ENCODE results near the gene PTPRN2.

Gene PTPRN2

GRCh38 chr7:158450476-158451124 lies 137.0 kb downstream of the PTPRN2 start:
- H3K9me3 ChIP-seq (ENCODE audit: control insufficient read depth in 5 of 5, low read length in 5 of 5) = peaks cover 0 to 11% (median under 1%) of the 10 kb centered on the region in 5 donors
- no peak overlapping the region for H3K9ac ChIP-seq (ENCODE audit: low read length in 5 of 5)
- H3K4me1 ChIP-seq (ENCODE audit: control insufficient read depth in 5 of 5, insufficient read depth in 5 of 5, low read length in 5 of 5) = no peaks in the 10 kb centered on the region
- no peak overlapping the region for H3K4me3 ChIP-seq (ENCODE audit: low read depth in 1 of 5, low read length in 5 of 5)
- H3K36me3 ChIP-seq (ENCODE audit: control insufficient read depth in 5 of 5, insufficient read depth in 5 of 5, low read length in 5 of 5) = no peaks in the 10 kb centered on the region
- peaks cover 0 to 10% (median 2%) of the 10 kb centered on the region in 5 donors for H3K27me3 ChIP-seq (ENCODE audit: control insufficient read depth in 5 of 5, insufficient read depth in 4 of 5, low read length in 5 of 5)
- H3K27ac ChIP-seq (ENCODE audit: low read depth, low read length) = no peak overlapping the region

DNA sequence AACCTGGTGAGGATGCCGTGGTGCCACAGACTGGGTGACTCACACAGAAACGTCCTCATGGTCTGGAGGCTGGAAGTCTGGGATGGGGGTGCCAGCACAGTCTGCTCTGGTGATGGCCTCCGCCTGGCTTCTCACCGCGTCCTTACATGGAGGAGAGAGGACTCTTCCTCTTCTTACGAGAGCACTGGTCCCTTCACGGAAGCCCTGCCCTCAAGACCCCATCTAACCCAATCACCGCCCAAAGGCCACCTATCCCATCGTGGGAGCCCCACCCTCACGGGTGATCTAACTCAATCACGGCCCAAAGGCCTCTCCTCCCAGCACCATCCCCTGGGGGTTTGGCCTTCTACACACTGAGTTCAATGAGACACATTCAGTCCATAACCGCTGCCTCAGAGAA lies 137.7 kb downstream of the PTPRN2 start:
- Histone ChIP-seq H3K4me1 (ENCODE audit: control insufficient read depth in 5 of 5, insufficient read depth in 5 of 5, low read length in 5 of 5) (no peaks in the 10 kb centered on the region), H3K27ac (ENCODE audit: low read depth, low read length) (no peak overlapping the region), H3K9me3 (ENCODE audit: control insufficient read depth in 5 of 5, low read length in 5 of 5) (peaks cover 0 to 10% (median 0%) of the 10 kb centered on the region in 5 donors), H3K9ac (ENCODE audit: low read length in 5 of 5) (no peak overlapping the region), H3K4me3 (ENCODE audit: low read depth in 1 of 5, low read length in 5 of 5) (no peak overlapping the region), H3K36me3 (ENCODE audit: control insufficient read depth in 5 of 5, insufficient read depth in 5 of 5, low read length in 5 of 5) (no peaks in the 10 kb centered on the region), H3K27me3 (ENCODE audit: control insufficient read depth in 5 of 5, insufficient read depth in 4 of 5, low read length in 5 of 5) (peaks cover 0 to 12% (median 3%) of the 10 kb centered on the region in 5 donors)

DNA sequence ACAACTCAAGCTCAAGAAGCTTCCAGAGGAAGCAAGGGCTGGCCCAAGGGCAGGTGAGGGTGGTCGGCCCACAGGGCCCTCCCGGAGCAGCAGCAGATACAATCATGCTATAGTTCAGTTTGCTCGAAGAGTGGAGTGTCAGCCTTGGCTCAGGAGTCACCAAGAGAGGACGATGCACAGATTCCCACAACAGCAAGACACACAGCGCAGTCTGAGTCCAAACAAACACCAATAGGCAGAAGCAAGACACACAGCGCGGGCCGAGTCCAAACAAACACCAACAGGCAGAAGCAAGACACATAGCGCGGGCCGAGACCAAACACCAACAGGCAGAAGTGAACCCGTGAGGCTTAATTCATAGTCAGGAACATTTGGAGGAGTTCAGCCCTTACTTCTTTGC lies 138.4 kb downstream of the PTPRN2 start:
- no peak overlapping the region for H3K9ac ChIP-seq (ENCODE audit: low read length in 5 of 5)
- peaks cover 0 to 5% (median 0%) of the 10 kb centered on the region in 5 donors for H3K9me3 ChIP-seq (ENCODE audit: control insufficient read depth in 5 of 5, low read length in 5 of 5)

GRCh38 chr7:158448430-158449100 lies 139.1 kb downstream of the PTPRN2 start:
- H3K9ac ChIP-seq (ENCODE audit: low read length in 5 of 5) = no peak overlapping the region
- H3K9me3 ChIP-seq (ENCODE audit: control insufficient read depth in 5 of 5, low read length in 5 of 5) = peaks cover 0 to 5% (median 0%) of the 10 kb centered on the region in 5 donors
- H3K4me3 ChIP-seq (ENCODE audit: low read depth in 1 of 5, low read length in 5 of 5) = no peak overlapping the region
- H3K36me3 ChIP-seq (ENCODE audit: control insufficient read depth in 5 of 5, insufficient read depth in 5 of 5, low read length in 5 of 5) = no peaks in the 10 kb centered on the region
- H3K27ac ChIP-seq (ENCODE audit: low read depth, low read length) = no peak overlapping the region
- peaks cover 0 to 13% (median 6%) of the 10 kb centered on the region in 5 donors for H3K27me3 ChIP-seq (ENCODE audit: control insufficient read depth in 5 of 5, insufficient read depth in 4 of 5, low read length in 5 of 5)
- H3K4me1 ChIP-seq (ENCODE audit: control insufficient read depth in 5 of 5, insufficient read depth in 5 of 5, low read length in 5 of 5) = no peaks in the 10 kb centered on the region

More for the DNA sequence above, 138.4 kb downstream of the PTPRN2 start:
- Histone ChIP-seq H3K36me3 (ENCODE audit: control insufficient read depth in 5 of 5, insufficient read depth in 5 of 5, low read length in 5 of 5) (no peaks in the 10 kb centered on the region), H3K27ac (ENCODE audit: low read depth, low read length) (no peak overlapping the region), H3K4me3 (ENCODE audit: low read depth in 1 of 5, low read length in 5 of 5) (no peak overlapping the region), H3K27me3 (ENCODE audit: control insufficient read depth in 5 of 5, insufficient read depth in 4 of 5, low read length in 5 of 5) (peaks cover 0 to 15% (median 6%) of the 10 kb centered on the region in 5 donors), H3K4me1 (ENCODE audit: control insufficient read depth in 5 of 5, insufficient read depth in 5 of 5, low read length in 5 of 5) (no peaks in the 10 kb centered on the region)

- Histone ChIP-seq H3K4me3 (ENCODE audit: low read depth in 1 of 5, low read length in 5 of 5) (no peak overlapping the region), H3K4me1 (ENCODE audit: control insufficient read depth in 5 of 5, insufficient read depth in 5 of 5, low read length in 5 of 5) (no peaks in the 10 kb centered on the region), H3K27ac (ENCODE audit: low read depth, low read length) (no peak overlapping the region), H3K36me3 (ENCODE audit: control insufficient read depth in 5 of 5, insufficient read depth in 5 of 5, low read length in 5 of 5) (no peaks in the 10 kb centered on the region), H3K27me3 (ENCODE audit: control insufficient read depth in 5 of 5, insufficient read depth in 4 of 5, low read length in 5 of 5) (peaks cover 0 to 13% (median 6%) of the 10 kb centered on the region in 5 donors), H3K9ac (ENCODE audit: low read length in 5 of 5) (no peak overlapping the region), H3K9me3 (ENCODE audit: control insufficient read depth in 5 of 5, low read length in 5 of 5) (peaks cover 0 to 5% (median 0%) of the 10 kb centered on the region in 5 donors)
Measured at GRCh38 chr7:158447506-158448171, 140.0 kb downstream of the PTPRN2 start.

GRCh38 chr7:158447151-158447505 lies 140.5 kb downstream of the PTPRN2 start:
- H3K9ac ChIP-seq (ENCODE audit: low read length in 5 of 5) = no peak overlapping the region
- H3K27me3 ChIP-seq (ENCODE audit: control insufficient read depth in 5 of 5, insufficient read depth in 4 of 5, low read length in 5 of 5) = peaks cover 0 to 13% (median 6%) of the 10 kb centered on the region in 5 donors
- no peak overlapping the region for H3K27ac ChIP-seq (ENCODE audit: low read depth, low read length)
- no peaks in the 10 kb centered on the region for H3K4me1 ChIP-seq (ENCODE audit: control insufficient read depth in 5 of 5, insufficient read depth in 5 of 5, low read length in 5 of 5)
- no peak overlapping the region for H3K4me3 ChIP-seq (ENCODE audit: low read depth in 1 of 5, low read length in 5 of 5)
- H3K9me3 ChIP-seq (ENCODE audit: control insufficient read depth in 5 of 5, low read length in 5 of 5) = peaks cover 0 to 5% (median 0%) of the 10 kb centered on the region in 5 donors
- H3K36me3 ChIP-seq (ENCODE audit: control insufficient read depth in 5 of 5, insufficient read depth in 5 of 5, low read length in 5 of 5) = no peaks in the 10 kb centered on the region

GRCh38 chr7:158446706-158447105 lies 140.9 kb downstream of the PTPRN2 start:
- H3K27me3 ChIP-seq (ENCODE audit: control insufficient read depth in 5 of 5, insufficient read depth in 4 of 5, low read length in 5 of 5) = peaks cover 0 to 13% (median 6%) of the 10 kb centered on the region in 5 donors
- no peak overlapping the region for H3K9ac ChIP-seq (ENCODE audit: low read length in 5 of 5)
- no peaks in the 10 kb centered on the region for H3K36me3 ChIP-seq (ENCODE audit: control insufficient read depth in 5 of 5, insufficient read depth in 5 of 5, low read length in 5 of 5)
- H3K9me3 ChIP-seq (ENCODE audit: control insufficient read depth in 5 of 5, low read length in 5 of 5) = peaks cover 0 to 7% (median 0%) of the 10 kb centered on the region in 5 donors
- no peak overlapping the region for H3K27ac ChIP-seq (ENCODE audit: low read depth, low read length)
- H3K4me3 ChIP-seq (ENCODE audit: low read depth in 1 of 5, low read length in 5 of 5) = no peak overlapping the region
- no peaks in the 10 kb centered on the region for H3K4me1 ChIP-seq (ENCODE audit: control insufficient read depth in 5 of 5, insufficient read depth in 5 of 5, low read length in 5 of 5)

- H3K4me1 ChIP-seq (ENCODE audit: control insufficient read depth in 5 of 5, insufficient read depth in 5 of 5, low read length in 5 of 5) = no peaks in the 10 kb centered on the region
- no peak overlapping the region for H3K4me3 ChIP-seq (ENCODE audit: low read depth in 1 of 5, low read length in 5 of 5)
Measured at GRCh38 chr7:158446281-158446680, 141.3 kb downstream of the PTPRN2 start.

GRCh38 chr7:158445421-158446175 lies 142.0 kb downstream of the PTPRN2 start:
- H3K4me1 ChIP-seq (ENCODE audit: control insufficient read depth in 5 of 5, insufficient read depth in 5 of 5, low read length in 5 of 5) = no peaks in the 10 kb centered on the region
- peaks cover 0 to 5% (median 0%) of the 10 kb centered on the region in 5 donors for H3K9me3 ChIP-seq (ENCODE audit: control insufficient read depth in 5 of 5, low read length in 5 of 5)
- H3K27ac ChIP-seq (ENCODE audit: low read depth, low read length) = no peak overlapping the region
- H3K36me3 ChIP-seq (ENCODE audit: control insufficient read depth in 5 of 5, insufficient read depth in 5 of 5, low read length in 5 of 5) = no peaks in the 10 kb centered on the region
- H3K9ac ChIP-seq (ENCODE audit: low read length in 5 of 5) = no peak overlapping the region
- no peak overlapping the region for H3K4me3 ChIP-seq (ENCODE audit: low read depth in 1 of 5, low read length in 5 of 5)
- H3K27me3 ChIP-seq (ENCODE audit: control insufficient read depth in 5 of 5, insufficient read depth in 4 of 5, low read length in 5 of 5) = peaks cover 0 to 11% (median 6%) of the 10 kb centered on the region in 5 donors

More at GRCh38 chr7:158446281-158446680, 141.3 kb downstream of the PTPRN2 start:
- H3K9ac ChIP-seq (ENCODE audit: low read length in 5 of 5) = no peak overlapping the region
- peaks cover 0 to 13% (median 6%) of the 10 kb centered on the region in 5 donors for H3K27me3 ChIP-seq (ENCODE audit: control insufficient read depth in 5 of 5, insufficient read depth in 4 of 5, low read length in 5 of 5)
- no peaks in the 10 kb centered on the region for H3K36me3 ChIP-seq (ENCODE audit: control insufficient read depth in 5 of 5, insufficient read depth in 5 of 5, low read length in 5 of 5)
- H3K9me3 ChIP-seq (ENCODE audit: control insufficient read depth in 5 of 5, low read length in 5 of 5) = peaks cover 0 to 7% (median 0%) of the 10 kb centered on the region in 5 donors
- H3K27ac ChIP-seq (ENCODE audit: low read depth, low read length) = no peak overlapping the region
